Heart right ventricle (tissue), 16 donors: ENCODE measurements around the gene SOBP. TPM values are rescaled to one million over a fixed set of nuclear protein-coding genes. Genes with fewer than 3 reads are reported as not detected.

Experiments used
- ATAC-seq, 8 donors: fragments of 200-7000 bp; cut with Tn5 transposase; one replicate each; pipeline ENCODE4 v1.9.1; 2020; ENCODE audit warnings: mild to moderate bottlenecking in 8 of 8, moderate library complexity in 8 of 8, moderate number of reproducible peaks in 1 of 8
- DNase-seq, 2 donors: peaks; one replicate each; pipeline ENCODE4 v3.0.0-alpha.2; 2020
- H3K27ac ChIP-seq, 10 donors: fragments of 200-600 bp; sonication (generic) in 2 of 10; one replicate each; pipeline versions ENCODE4 v1.5.0 to v1.8.0; 2020 to 2022; ENCODE audit warnings: mild to moderate bottlenecking in 3 of 10
- H3K27me3 ChIP-seq, 7 donors: fragments of 200-600 bp; one replicate each; pipeline ENCODE4 v1.8.0; 2021 to 2022; ENCODE audit warnings: mild to moderate bottlenecking in 2 of 7
- H3K36me3 ChIP-seq, 9 donors: fragments of 200-600 bp; sonication (generic) in 1 of 9; one replicate each; pipeline versions ENCODE4 v1.5.0 to v1.8.0; 2020 to 2022; ENCODE audit warnings: mild to moderate bottlenecking in 2 of 9
- H3K4me1 ChIP-seq, 9 donors: fragments of 200-600 bp; sonication (generic) in 1 of 9; one replicate each; pipeline versions ENCODE4 v1.5.0 to v1.8.0; 2020 to 2022; ENCODE audit warnings: mild to moderate bottlenecking in 4 of 9
- H3K4me3 ChIP-seq, 10 donors: fragments of 200-600 bp; sonication (generic) in 2 of 10; one replicate each; pipeline versions ENCODE4 v1.5.0 to v1.8.0; 2020 to 2022; ENCODE audit warnings: mild to moderate bottlenecking in 7 of 10, moderate library complexity in 2 of 10
- H3K9me3 ChIP-seq, 11 donors: fragments of 200-600 bp in 10 of 11; sonication (generic) in 2 of 11; one replicate each; pipeline versions ENCODE4 v1.5.0 to v1.8.0; 2013 to 2022; ENCODE audit warnings: mild to moderate bottlenecking in 2 of 11, control low read depth in 1 of 11, moderate library complexity in 1 of 11
- WGBS, 2 donors: extraction: QIAGEN DNeasy Blood & Tissue Kit; methylation state at CpG; one replicate each; pipeline ENCODE4 v1.1.7; 2013; ENCODE audit warnings: inconsistent platforms in 1 of 2; 5-methylcytosine and 5-hydroxymethylcytosine counted together
- intact Hi-C, 10 donors: fragments of 100-400 bp; cut with DNase I; formaldehyde crosslinking; loops; one replicate each; pipeline versions ENCODE4 v1.11.1 to v1.14.2; 2022
- polyA plus RNA-seq, 2 donors: library from polyadenylated mRNA; stranded (reverse); fragments of 200-250 nt; gene quantifications; one replicate each; pipeline ENCODE4 v1.2.3, GENCODE V29; 2013
- total RNA-seq, 10 donors: library from RNA; stranded (reverse); fragmentation: NEBNext Ultra II Directional in 3 of 10; extraction: Animal tissue kit (Norgen Biotek cat#: 25700) in 3 of 10; gene quantifications; one replicate each; pipeline versions ENCODE4 v1.2.1 to v1.2.4, GENCODE V29; 2021 to 2023
- TF ChIP-seq, protein P1 (sequence below), 9 donors: fragments of 200-600 bp; sonication (generic) in 2 of 9; IDR thresholded peaks; one replicate each; pipeline versions ENCODE4 v1.5.0 to v1.8.0; 2021 to 2022; ENCODE audit warnings: antibody characterized with exemption in 9 of 9, mild to moderate bottlenecking in 5 of 9, moderate library complexity in 1 of 9
- donor health status: Arrhythmogenic right ventricular cardiomyopathy.
- donor health status: ischemic (EF 13 %, LVEDD 7.1; RV severe dilation, severe dysfunction).
- donor health status: healthy with polysubstance abuse.
- donor health status: DM: no; HTN: yes; CAD: no.
- donor health status: DM: no; HTN: no; CAD: no.
- donor health status: ischemic (EF 25% LVEDD 6.9; RV normal size, moderate dysfunction).
- donor health status: ischemic (EF 25% LVEDD 5.7; RV mildly dilated, moderate dysfunction).
- donor health status: healthy.
- donor health status: DM: yes; HTN: yes; CAD: no.
- donor health status: Ischemic cardiomyopathy.
- donor health status: ischemic (EF 35%, LVEDD 5.7; RV mildly dilated, moderate dysfunction).
- donor health status: nonischemic (EF 11% LVEDD 7.7; RV severe dilation, severe dysfunction).
- donor health status: DM: yes; HTN: yes; CAD: no.
- donor health status: PGD.
- donor health status: ischemic (EF 29% LVEDD 5.4; RV normal size, mild dysfunction).
- donor health status: nonischemic (EF 23%, LVEDD 6.1; RV moderate dilation, normal function).

Gene SOBP
- total and polyA plus RNA-seq, 12 donors: 5.2 to 25.3 (median 18.2) TPM

DNA sequence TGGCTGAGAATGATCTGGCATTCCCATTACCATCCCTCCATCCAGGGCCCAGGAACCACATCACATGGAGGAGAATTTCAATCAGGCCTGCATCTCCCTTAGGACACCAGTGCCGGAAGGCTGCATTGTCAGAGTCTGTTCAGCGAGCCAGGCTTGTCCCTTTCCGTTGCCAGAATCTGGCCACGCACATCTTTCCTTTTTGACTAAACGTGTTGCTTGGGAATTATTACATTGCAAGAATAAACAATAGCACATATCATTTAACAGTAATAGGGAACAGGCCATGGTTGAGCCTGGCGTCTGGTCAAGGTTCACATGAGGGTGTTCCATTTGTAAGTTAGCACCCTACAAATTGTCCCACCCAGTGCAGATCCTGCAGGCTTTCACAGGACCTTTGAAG, 42.8 kb downstream of the SOBP start:
- H3K9me3 ChIP-seq: no peaks in the 10 kb centered on the region
- peaks cover 0 to 62% (median 15%) of the 10 kb centered on the region in 9 donors for H3K4me1 ChIP-seq
- peaks cover 0 to 13% (median 0%) of the 10 kb centered on the region in 9 donors for H3K36me3 ChIP-seq
- TF ChIP-seq, protein P1, sequence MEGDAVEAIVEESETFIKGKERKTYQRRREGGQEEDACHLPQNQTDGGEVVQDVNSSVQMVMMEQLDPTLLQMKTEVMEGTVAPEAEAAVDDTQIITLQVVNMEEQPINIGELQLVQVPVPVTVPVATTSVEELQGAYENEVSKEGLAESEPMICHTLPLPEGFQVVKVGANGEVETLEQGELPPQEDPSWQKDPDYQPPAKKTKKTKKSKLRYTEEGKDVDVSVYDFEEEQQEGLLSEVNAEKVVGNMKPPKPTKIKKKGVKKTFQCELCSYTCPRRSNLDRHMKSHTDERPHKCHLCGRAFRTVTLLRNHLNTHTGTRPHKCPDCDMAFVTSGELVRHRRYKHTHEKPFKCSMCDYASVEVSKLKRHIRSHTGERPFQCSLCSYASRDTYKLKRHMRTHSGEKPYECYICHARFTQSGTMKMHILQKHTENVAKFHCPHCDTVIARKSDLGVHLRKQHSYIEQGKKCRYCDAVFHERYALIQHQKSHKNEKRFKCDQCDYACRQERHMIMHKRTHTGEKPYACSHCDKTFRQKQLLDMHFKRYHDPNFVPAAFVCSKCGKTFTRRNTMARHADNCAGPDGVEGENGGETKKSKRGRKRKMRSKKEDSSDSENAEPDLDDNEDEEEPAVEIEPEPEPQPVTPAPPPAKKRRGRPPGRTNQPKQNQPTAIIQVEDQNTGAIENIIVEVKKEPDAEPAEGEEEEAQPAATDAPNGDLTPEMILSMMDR (IDR thresholded peaks at IDR 0.05): no peak
- 66% methylated on average over 6 of the region's 6 CpGs for WGBS, 2 donors
- DNase-seq (peak; percentile 22 to 31), ATAC-seq (peak in 7 of 8 donors; percentile 60 to 73 (median 70))
- H3K27ac ChIP-seq: peak overlapping the region in 4 of 10 donors; percentile 6 to 55 (median 34)
- no peaks in the 10 kb centered on the region for H3K27me3 ChIP-seq
- intact Hi-C loops: loop anchor here in 2 of 10 donors (5.0 kb wide), 2 partner anchors 35 to 40 kb away; partner anchors contain the start of gene SOBP (in 1 of the 2)
- H3K4me3 ChIP-seq: no peak overlapping the region

GRCh38 chr6:107533415-107534059, 43.6 kb downstream of the SOBP start:
- WGBS, 2 donors: 93 to 94% methylated on average over 11 of the region's 11 CpGs
- Histone ChIP-seq H3K4me1 (peaks cover 0 to 62% (median 11%) of the 10 kb centered on the region in 9 donors), H3K27me3 (no peaks in the 10 kb centered on the region), H3K27ac (peak overlapping the region in 5 of 10 donors; percentile 4 to 37 (median 32)), H3K9me3 (no peaks in the 10 kb centered on the region), H3K36me3 (peaks cover 0 to 10% (median 0%) of the 10 kb centered on the region in 9 donors), H3K4me3 (no peak overlapping the region)
- intact Hi-C loops: loop anchor here in 2 of 10 donors (2.0 to 5.0 kb wide), 3 partner anchors 25 to 41 kb away; partner anchors contain the start of gene SOBP (in 1 of the 2)
- TF ChIP-seq, protein P1 (IDR thresholded peaks at IDR 0.05): no peak
- peak in 3 of 8 donors; percentile 32 to 53 (median 43) for ATAC-seq
- DNase-seq: no peak

GRCh38 chr6:107534571-107535141, 44.7 kb downstream of the SOBP start:
- Histone ChIP-seq H3K9me3 (no peaks in the 10 kb centered on the region), H3K27ac (peak overlapping the region in 2 of 10 donors; percentile 5 to 14), H3K4me1 (peaks cover 0 to 56% (median 8%) of the 10 kb centered on the region in 9 donors), H3K27me3 (no peaks in the 10 kb centered on the region), H3K4me3 (no peak overlapping the region), H3K36me3 (peaks cover 0 to 10% (median 0%) of the 10 kb centered on the region in 9 donors)
- ATAC-seq (peak in 3 of 8 donors; percentile 7 to 27 (median 19)), DNase-seq (no peak)
- TF ChIP-seq, protein P1 (IDR thresholded peaks at IDR 0.05): no peak
- intact Hi-C loops: loop anchor here in 3 of 10 donors (2.0 to 5.0 kb wide), 3 partner anchors 26 to 42 kb away; partner anchors contain the start of gene SOBP (in 2 of the 3)
- WGBS, 2 donors: 59 to 68% methylated on average over 5 of the region's 5 CpGs

DNA sequence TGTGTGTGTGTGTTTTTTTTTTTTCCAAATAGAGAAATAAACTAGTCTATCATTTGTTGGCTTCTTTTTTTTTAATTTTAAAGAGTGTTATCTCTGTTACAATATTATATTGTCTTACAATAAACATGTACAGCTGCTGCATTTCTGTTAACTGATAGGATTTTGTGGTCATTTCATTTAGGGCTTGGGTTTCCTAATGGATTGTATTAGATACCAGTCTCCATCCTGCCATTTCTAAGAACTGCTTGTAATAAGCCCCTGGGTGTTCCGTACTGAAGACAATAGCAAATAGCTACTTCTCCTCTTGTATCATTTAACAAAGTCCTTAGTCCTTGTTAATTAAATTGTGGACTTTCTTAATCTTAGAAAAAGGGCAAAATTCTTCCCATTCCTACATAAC, 45.7 kb downstream of the SOBP start:
- WGBS, 2 donors: 84 to 95% methylated on average over 1 of the region's 1 CpG
- Histone ChIP-seq H3K27me3 (no peaks in the 10 kb centered on the region), H3K36me3 (peaks cover 0 to 10% (median 0%) of the 10 kb centered on the region in 9 donors), H3K9me3 (no peaks in the 10 kb centered on the region), H3K4me3 (no peak overlapping the region), H3K27ac (no peak overlapping the region), H3K4me1 (peaks cover 0 to 61% (median 8%) of the 10 kb centered on the region in 9 donors)
- DNase-seq: no peak
- TF ChIP-seq, protein P1 (IDR thresholded peaks at IDR 0.05): no peak
- intact Hi-C loops: loop anchor here in 2 of 10 donors (2.0 to 5.0 kb wide), 2 partner anchors 27 to 43 kb away; partner anchors contain the start of gene SOBP (in 1 of the 2)
- ATAC-seq: no peak
